Psoas muscle (tissue), 8 donors: ENCODE measurements around the gene TMPRSS11A. TPM values are rescaled to one million over a fixed set of nuclear protein-coding genes. Genes with fewer than 3 reads are reported as not detected.

Experiments used
- ATAC-seq, 4 donors: fragments of 200-7000 bp; cut with Tn5 transposase; one replicate each; pipeline ENCODE4 v1.9.1; 2020; ENCODE audit warnings: moderate library complexity in 3 of 4, mild to moderate bottlenecking in 2 of 4
- DNase-seq, 2 donors: peaks; one replicate each; pipeline ENCODE4 v3.0.0-alpha.2; 2020
- H3K27ac ChIP-seq: fragments of 200-600 bp; one replicate; pipeline ENCODE4 v1.8.0; 2022
- H3K27me3 ChIP-seq, 3 donors: fragments of 200-600 bp in 1 of 3; one replicate each; pipeline versions ENCODE4 v1.6.1 to v1.8.0; 2013 to 2022; ENCODE audit warnings: low read length in 2 of 3, mild to moderate bottlenecking in 2 of 3, moderate library complexity in 1 of 3; ENCODE audit not compliant: insufficient read depth in 3 of 3
- H3K36me3 ChIP-seq, 2 donors: fragments of 200-600 bp in 1 of 2; one replicate each; pipeline versions ENCODE4 v1.6.1 to v1.8.0; 2013 to 2022; ENCODE audit warnings: low read depth in 1 of 2, mild to moderate bottlenecking in 1 of 2, moderate library complexity in 1 of 2; ENCODE audit not compliant: insufficient read depth in 1 of 2
- H3K4me1 ChIP-seq: fragments of 200-600 bp; one replicate; pipeline ENCODE4 v1.8.0; 2022
- H3K4me3 ChIP-seq: fragments of 200-600 bp; one replicate; pipeline ENCODE4 v1.8.0; 2022; ENCODE audit warnings: mild to moderate bottlenecking
- H3K9me3 ChIP-seq: fragments of 200-600 bp; one replicate; pipeline ENCODE4 v1.8.0; 2022
- WGBS, 3 donors: extraction: QIAGEN DNeasy Blood & Tissue Kit; methylation state at CpG; one replicate each; pipeline versions ENCODE4 v1.1.6 to v1.1.7; 2013; 5-methylcytosine and 5-hydroxymethylcytosine counted together
- intact Hi-C, 2 donors: fragments of 100-400 bp; cut with DNase I; formaldehyde crosslinking; loops; one replicate each; pipeline versions ENCODE4 v1.11.0 to v1.14.2; 2022
- polyA plus RNA-seq, 3 donors: library from polyadenylated mRNA; stranded (reverse); fragments of 200-250 nt; gene quantifications; one replicate each; pipeline ENCODE4 v1.2.3, GENCODE V29; 2013
- total RNA-seq, 4 donors: library from RNA; stranded (reverse); fragmentation: NEBNext Ultra II Directional in 2 of 4; extraction: Animal tissue kit (Norgen Biotek cat#: 25700) in 2 of 4; gene quantifications; one replicate each; pipeline versions ENCODE4 v1.2.1 to v1.2.4, GENCODE V29; 2021 to 2023
- TF ChIP-seq, protein P1 (sequence below): fragments of 200-600 bp; IDR thresholded peaks from one replicate; pipeline ENCODE4 v1.8.0; 2022; ENCODE audit warnings: antibody characterized with exemption
- donor health status: healthy with polysubstance abuse.
- donor health status: DM: no; HTN: no; CAD: no; lungs with moderate emphysema.
- donor health status: Bipolar disorder and iron deficiency.
- donor health status: healthy.
- donor health status: DM: yes; HTN: yes; CAD: no.
- donor health status: DM: no; HTN: no; CAD: no.
- donor health status: DM: no; HTN: no; CAD: no.
- donor health status: DM: yes; HTN: yes; CAD: no.

The TMPRSS11A gene
- total and polyA plus RNA-seq, 7 donors = not detected

GRCh38 chr4:67892253-67892652, 71.0 kb downstream of the TMPRSS11A start:
- H3K27me3 ChIP-seq = no peaks in the 10 kb centered on the region
- H3K4me1 ChIP-seq = no peaks in the 10 kb centered on the region
- DNase-seq (no peak), ATAC-seq (no peak)
- WGBS, 3 donors = 87 to 92% (median 90%) methylated on average over 2 of the region's 2 CpGs
- H3K27ac ChIP-seq = no peak overlapping the region
- H3K9me3 ChIP-seq = no peaks in the 10 kb centered on the region
- no peak overlapping the region for H3K4me3 ChIP-seq
- TF ChIP-seq, protein P1, sequence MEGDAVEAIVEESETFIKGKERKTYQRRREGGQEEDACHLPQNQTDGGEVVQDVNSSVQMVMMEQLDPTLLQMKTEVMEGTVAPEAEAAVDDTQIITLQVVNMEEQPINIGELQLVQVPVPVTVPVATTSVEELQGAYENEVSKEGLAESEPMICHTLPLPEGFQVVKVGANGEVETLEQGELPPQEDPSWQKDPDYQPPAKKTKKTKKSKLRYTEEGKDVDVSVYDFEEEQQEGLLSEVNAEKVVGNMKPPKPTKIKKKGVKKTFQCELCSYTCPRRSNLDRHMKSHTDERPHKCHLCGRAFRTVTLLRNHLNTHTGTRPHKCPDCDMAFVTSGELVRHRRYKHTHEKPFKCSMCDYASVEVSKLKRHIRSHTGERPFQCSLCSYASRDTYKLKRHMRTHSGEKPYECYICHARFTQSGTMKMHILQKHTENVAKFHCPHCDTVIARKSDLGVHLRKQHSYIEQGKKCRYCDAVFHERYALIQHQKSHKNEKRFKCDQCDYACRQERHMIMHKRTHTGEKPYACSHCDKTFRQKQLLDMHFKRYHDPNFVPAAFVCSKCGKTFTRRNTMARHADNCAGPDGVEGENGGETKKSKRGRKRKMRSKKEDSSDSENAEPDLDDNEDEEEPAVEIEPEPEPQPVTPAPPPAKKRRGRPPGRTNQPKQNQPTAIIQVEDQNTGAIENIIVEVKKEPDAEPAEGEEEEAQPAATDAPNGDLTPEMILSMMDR = no peak
- H3K36me3 ChIP-seq = no peaks in the 10 kb centered on the region
- intact Hi-C loops = no loop called here

DNA sequence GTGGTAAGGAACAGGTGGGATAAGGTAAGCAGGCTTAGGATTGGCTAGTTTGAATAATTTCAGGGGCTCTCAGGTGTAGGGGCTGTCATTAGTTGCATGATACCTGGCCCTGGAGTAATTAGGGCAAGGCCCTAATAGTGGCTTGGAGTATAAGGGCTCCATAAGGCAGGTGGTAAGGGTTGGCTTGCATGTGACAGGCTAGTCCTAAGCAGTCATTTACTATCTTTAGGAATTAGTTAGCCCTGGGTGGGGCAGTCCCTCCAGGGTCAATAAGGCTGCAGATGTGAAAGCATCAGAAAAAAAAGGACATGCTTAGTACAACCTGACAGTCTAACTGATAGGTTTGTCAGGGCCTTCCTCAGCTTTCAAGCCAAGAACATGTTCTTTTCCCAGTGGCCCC, 71.6 kb downstream of the TMPRSS11A start:
- no peaks in the 10 kb centered on the region for H3K27me3 ChIP-seq
- intact Hi-C loops = no loop called here
- no peaks in the 10 kb centered on the region for H3K4me1 ChIP-seq
- no peak overlapping the region for H3K27ac ChIP-seq
- H3K9me3 ChIP-seq = no peaks in the 10 kb centered on the region
- H3K4me3 ChIP-seq = no peak overlapping the region
- TF ChIP-seq, protein P1 = no peak
- no peaks in the 10 kb centered on the region for H3K36me3 ChIP-seq
- DNase-seq (no peak), ATAC-seq (no peak)

DNA sequence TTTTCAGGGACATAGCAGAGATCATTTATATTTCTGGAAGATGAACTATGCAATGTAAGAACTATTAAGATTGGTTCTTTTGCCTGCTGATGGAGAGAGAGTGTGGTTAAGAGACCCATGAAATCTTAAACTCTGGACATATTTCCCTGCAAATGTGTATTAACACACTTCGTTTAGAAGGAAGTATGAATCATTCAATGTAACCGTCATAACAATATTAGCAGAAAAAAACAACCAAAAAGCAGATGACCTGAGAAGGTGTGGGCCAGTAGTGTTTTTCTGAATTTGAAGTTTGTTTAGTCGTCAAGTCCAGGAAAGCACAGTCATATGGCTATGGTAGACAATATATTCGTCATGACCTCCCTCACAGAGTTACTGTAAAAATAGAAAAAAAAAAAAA, 77.0 kb downstream of the TMPRSS11A start:
- intact Hi-C loops = no loop called here
- Histone ChIP-seq H3K27me3 (no peaks in the 10 kb centered on the region), H3K36me3 (no peaks in the 10 kb centered on the region), H3K27ac (no peak overlapping the region), H3K9me3 (no peaks in the 10 kb centered on the region), H3K4me3 (no peak overlapping the region), H3K4me1 (no peaks in the 10 kb centered on the region)
- WGBS, 3 donors = 52 to 64% (median 52%) methylated on average over 4 of the region's 4 CpGs
- ATAC-seq = no peak
- DNase-seq = no peak
- TF ChIP-seq, protein P1 = no peak

DNA sequence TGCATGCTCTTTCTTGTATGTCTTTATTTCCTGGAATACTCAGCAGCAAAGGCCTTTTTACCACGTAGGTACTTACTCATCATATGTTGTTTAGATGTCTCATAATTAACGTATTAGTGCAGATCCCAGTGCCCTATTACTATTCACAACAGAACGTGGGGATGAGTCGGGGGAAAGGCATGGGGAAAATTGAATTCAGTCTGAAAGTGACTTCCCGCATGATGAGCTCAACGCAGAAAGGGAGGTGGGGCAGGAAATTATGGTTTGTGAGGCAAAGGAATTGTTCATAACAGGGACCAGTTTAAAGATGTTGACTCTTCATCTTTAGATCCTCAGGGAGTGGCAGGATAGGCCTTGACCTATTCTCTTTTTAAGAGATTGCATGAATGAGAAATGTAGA, 77.5 kb downstream of the TMPRSS11A start:
- Histone ChIP-seq H3K27me3 (no peaks in the 10 kb centered on the region), H3K27ac (no peak overlapping the region), H3K4me1 (no peaks in the 10 kb centered on the region), H3K9me3 (no peaks in the 10 kb centered on the region), H3K4me3 (no peak overlapping the region), H3K36me3 (no peaks in the 10 kb centered on the region)
- DNase-seq (no peak), ATAC-seq (no peak)
- TF ChIP-seq, protein P1 = no peak
- WGBS, 3 donors = 47 to 57% (median 52%) methylated on average over 6 of the region's 6 CpGs
- intact Hi-C loops = no loop called here

DNA sequence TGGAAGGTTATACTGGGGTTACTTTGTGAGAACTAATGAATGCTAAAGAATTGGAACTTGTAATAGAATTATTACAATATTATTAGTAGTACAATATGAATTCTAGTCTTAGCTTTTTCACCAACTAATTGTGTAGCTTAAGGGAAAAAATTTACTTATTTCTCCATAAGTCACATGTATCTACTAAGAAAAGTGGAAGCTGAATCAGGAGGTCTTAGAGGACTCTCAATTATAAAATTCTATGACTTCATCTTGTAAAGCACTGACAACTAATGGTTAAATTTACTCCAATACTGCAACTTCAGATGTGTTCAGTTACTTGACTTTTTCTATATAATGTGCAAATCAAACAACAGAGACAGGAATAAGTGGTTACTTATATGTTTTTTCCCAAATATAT, 78.6 kb downstream of the TMPRSS11A start:
- no peak for ATAC-seq
- TF ChIP-seq, protein P1 = no peak
- no peak for DNase-seq
- Histone ChIP-seq H3K27me3 (no peaks in the 10 kb centered on the region), H3K9me3 (no peaks in the 10 kb centered on the region), H3K36me3 (no peaks in the 10 kb centered on the region), H3K27ac (no peak overlapping the region), H3K4me1 (no peaks in the 10 kb centered on the region), H3K4me3 (no peak overlapping the region)
- intact Hi-C loops = no loop called here
